HL-60/S4 (cell line): ENCODE data around the gene ZNF771.
"Not testable (repeated sequence)": the region's sequence is repeated elsewhere in the genome, so short reads cannot be mapped to it uniquely, and the experiment has no call there.

Experiments used
- in situ Hi-C: fragments of 300-500 bp; cut with MboI; formaldehyde crosslinking; loops from 2 replicates; pipeline ENCODE4 v1.14.3; 2022; ENCODE audit warnings: low sequenced_read_pairs

The ZNF771 gene

DNA sequence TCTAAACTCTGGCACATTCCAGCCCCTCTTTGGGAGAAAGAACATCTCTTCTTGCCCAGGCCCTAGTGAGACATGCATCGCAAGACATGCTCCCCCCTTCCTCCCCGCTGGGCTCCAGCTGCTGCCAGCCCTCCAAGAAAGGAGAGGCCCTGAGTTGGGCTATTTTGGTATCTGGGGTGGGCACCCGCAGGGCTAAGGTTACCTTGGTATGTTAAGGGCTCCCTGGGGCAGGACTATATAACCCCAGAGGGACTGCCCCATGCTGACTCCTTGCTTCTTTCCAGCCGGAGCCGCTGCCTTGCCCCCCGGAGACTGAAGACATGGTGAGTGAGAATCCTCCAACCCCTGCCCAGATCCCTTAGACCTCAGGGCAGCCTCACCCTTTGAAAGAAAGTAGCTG lies 32.9 kb upstream of the ZNF771 start, which contains the start of gene MYL11:
TSS of gene MYL11 (plus strand) at position 265 of the 400 bp plus-strand sequence. CDS start at position 321, 56 bp downstream.
- in situ Hi-C loops: no loop called here

DNA sequence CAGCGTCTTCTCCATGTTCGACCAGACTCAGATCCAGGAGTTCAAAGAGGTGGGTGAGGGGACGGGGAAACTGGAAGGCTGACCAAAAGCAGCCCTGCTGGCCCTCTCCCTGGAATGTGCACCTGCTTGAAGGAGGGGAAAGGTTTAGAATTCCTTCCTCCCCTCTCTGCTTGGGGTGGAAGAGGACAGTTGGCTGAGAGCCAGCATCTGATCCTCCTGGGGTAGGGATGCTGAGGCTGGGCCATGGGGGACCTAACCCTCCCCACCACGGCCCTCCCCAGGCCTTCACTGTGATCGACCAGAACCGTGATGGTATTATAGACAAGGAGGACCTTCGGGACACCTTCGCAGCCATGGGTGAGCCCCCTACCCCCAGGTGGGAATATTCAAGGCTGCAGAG lies 31.5 kb upstream of the ZNF771 start:
- in situ Hi-C loops: no loop called here

DNA sequence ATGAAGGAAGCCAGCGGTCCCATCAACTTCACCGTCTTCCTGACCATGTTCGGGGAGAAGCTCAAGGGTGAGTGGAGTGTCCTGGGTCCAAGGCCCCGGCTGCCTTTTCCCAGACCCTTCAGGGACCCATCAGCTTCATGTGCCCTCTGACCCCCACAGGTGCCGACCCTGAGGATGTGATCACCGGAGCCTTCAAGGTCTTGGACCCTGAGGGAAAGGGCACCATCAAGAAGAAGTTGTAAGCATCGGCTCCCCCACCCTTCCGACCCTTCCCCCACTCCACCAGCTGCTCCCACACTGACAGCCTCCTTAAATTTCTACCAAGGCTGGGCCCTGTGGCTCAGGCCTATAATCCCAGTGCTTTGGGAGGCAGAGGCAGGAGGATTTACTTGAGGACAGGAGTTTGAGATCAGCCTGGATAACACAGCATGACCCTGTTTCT lies 30.9 kb upstream of the ZNF771 start:
- in situ Hi-C loops: no loop called here

DNA sequence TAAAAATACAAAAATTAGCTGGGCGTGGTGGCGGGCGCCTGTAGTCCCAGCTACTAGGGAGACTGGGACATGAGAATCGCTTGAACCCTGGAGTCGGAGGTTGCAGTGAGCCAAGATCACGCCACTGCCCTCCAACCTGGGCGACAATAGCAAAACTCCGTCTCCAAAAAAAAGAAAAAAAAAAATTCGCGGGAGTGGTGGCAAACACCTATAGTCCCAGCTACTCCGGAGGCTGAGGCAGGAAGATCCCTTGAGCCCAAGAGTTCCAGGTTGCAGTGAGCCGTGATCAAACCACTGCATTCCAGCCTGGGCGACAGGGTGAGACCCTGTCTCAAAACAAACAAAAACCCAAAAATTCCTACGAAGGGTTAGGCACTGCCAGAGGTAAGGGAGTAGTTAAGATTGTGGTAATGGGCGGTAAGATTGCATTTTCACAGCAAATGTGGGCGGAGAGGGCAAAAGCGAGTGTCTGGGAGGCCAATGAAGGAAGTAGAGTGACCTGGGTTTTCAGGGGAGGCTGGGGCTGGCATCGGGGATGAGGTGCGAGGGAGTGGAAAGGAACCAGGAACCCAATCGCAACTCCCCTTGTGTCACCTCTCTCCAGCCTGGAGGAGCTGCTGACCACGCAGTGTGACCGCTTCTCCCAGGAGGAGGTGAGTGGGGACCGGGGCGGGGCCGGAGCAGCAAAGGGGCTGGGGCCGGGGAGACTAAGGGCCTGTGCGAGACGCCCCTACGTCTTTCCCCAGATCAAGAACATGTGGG lies 30.2 kb upstream of the ZNF771 start:
- in situ Hi-C loops: no loop called here

DNA sequence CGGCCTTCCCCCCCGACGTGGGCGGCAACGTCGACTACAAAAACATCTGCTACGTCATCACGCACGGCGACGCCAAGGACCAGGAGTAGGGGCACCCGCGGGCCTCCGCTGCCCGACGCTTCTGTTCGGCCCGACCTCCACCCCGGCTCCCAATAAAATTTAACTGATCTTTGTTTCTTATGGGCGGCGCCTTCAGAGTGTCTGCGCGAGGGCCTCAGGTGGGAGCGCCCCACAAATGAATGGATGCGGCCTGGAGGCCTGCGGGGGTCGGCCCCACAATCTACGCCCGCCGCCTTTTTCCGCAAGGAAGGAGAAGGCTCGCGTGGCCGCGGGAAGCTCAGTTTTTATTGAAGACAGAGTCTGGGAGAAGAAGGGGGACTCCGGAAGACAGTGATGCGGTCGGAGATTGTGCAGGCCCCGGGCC lies 29.6 kb upstream of the ZNF771 start:
- in situ Hi-C loops: no loop called here

DNA sequence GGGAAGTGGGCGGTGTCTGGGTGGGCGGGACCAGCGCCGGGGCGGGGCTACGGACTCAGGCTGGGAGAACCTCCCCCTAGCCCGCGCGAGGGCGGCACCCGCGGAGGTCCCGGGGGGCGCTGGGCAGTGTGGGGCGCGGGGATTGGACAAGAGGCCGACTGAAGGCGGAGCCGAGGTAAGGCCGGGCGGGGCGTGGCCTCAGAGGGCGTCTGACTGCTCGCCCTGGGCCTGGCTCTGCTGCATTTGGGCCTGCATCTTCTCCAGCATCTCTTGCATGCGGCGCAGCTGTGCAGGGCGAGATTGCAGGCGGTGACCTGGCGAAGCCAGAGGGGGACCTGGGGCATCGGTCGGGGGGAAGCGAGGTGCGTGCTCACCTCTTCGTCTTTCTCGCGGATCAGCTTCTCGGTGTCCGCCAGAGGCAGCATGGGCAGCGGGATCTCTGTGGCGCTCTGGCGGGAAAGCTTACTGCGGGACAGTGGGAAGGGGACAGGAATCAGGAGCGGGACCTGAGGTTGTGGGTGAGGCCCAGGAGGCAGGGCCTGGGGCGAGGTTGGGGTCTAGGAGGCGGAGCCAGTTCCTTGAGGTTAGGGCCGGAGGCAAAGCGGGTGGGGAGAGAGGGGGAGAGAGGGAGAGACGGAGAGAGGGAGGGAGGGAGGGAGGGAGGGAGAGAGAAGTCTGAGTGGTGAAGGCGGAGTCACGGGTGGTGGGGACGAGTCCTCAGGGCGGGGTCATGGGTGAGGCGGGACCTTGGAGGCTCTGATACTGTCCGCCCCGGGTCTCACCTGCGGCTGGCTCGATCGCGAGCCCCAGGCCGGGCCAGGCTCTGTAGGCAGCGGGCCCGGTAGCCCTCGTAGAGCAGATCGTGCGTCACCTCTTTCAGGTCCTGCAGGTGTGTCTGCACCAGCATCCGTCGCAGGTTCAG lies 28.9 kb upstream of the ZNF771 start:
- in situ Hi-C loops: no loop called here

DNA sequence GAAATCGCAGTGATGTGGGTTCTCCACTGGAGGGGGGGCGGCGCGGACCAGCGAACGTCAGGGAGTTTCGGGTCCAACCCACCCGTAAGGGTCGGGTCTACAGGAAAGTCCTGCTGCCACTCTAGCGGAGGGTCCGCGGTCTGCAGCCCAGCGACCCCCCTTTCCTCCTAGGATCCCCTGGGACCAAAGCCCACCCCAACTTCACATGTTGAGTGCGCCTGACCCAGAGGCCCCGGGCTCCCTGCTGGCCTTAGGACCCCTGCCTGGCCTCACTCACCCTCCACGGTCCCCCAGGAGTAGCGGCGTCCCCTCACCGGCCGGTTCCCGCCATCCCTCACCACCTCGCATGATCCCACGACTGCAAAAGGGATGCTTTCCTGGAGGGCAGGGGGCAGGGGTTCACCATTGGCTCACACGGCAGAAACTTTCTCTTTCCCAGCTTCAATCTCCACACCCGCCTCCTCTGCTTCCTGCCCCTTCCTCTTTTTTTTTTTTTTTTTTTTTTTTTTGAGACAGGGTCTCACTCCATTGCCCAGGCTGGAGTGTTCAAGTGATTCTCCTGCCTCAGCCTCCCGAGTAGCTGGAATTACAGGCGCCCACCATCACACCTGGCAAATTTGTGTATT lies 28.1 kb upstream of the ZNF771 start:
- in situ Hi-C loops: no loop called here

DNA sequence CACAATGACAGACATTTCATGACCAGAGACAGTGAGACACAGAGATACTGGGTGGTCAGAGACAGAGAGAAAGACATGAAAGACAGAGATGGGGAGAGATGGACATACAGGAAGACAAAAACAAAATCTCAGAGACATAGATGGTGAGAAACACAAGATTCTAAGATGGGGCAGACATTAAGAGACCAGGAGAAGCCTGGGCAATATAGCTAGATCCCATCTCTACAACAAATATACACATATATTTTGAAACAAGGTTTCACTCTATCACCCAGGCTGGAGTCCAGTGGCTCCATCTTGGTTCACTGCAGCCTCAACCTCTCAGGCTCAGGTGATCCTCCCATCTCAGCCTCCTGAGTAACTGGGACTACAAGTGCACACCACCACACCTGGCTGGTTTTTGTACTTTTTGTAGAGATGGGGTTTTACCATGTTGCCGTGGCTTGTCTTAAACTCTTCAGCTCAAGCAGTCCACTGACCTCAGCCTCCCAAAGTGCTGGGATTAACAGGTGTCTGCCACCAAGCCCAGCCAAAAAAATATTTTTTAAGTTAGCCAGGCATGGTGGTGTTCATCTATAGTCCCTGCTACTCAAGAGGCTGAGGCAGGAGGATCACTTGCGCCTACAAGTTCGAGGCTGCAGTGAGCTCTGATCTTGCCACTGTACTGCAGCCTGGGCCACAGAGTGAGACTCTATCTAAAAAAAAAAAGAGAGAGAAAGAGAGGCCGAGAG lies 27.2 kb upstream of the ZNF771 start:
- in situ Hi-C loops: no loop called here

DNA sequence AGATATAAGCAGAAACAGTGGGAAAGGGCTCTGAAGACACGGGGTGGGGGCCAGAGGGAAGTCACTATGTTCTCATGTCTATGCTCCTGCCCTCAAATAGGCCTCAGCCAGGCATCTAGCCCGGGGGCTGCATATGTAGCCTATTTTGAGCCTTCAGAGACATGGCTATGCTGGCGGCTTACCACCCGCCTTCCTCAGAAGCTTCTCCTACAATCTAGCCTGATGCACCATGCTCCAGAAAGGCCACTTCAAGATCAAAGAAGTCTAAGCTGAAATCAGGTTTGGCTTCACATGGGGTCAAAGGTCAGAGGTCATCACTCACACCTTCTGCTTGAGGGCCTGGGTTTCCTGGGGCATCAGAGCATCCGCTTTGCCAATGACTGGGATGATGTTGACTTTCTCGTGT lies 26.6 kb upstream of the ZNF771 start:
- in situ Hi-C loops: no loop called here

DNA sequence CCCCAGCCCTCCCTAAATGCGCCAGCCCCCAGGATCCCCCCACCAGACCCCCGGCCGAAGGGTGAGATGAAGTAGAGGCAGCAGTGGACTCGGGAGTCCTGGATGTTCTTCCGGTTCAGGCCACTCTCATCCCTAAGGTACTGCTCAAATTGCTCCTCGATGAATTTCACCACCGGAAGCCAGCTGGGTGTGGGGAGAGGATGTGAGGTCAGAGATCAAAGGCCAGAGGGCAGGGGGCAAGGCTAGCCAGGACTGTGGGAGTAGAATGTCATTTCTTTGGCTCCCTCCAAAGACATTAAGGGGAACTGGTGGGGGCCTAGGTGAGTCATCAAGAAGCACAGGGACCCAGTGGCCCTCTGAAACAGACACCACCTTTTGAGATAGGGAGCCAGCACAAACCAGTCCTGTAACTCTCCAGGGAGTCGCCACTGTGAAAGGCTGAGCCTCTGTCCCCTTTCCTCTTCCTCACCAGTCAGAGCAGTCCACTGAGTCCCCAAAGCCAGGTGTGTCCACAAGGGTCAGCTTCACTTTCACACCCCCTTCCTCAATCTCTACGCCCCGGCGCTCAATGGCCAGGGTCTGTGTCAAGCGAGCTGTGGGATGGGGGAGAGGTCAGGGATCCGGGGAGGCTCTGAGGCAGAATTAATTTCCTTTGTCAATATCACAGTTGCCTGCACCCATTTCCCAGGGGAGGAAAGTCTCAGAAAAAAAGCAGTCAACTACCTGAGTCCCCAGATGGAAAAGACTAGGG lies 25.9 kb upstream of the ZNF771 start:
- in situ Hi-C loops: no loop called here

DNA sequence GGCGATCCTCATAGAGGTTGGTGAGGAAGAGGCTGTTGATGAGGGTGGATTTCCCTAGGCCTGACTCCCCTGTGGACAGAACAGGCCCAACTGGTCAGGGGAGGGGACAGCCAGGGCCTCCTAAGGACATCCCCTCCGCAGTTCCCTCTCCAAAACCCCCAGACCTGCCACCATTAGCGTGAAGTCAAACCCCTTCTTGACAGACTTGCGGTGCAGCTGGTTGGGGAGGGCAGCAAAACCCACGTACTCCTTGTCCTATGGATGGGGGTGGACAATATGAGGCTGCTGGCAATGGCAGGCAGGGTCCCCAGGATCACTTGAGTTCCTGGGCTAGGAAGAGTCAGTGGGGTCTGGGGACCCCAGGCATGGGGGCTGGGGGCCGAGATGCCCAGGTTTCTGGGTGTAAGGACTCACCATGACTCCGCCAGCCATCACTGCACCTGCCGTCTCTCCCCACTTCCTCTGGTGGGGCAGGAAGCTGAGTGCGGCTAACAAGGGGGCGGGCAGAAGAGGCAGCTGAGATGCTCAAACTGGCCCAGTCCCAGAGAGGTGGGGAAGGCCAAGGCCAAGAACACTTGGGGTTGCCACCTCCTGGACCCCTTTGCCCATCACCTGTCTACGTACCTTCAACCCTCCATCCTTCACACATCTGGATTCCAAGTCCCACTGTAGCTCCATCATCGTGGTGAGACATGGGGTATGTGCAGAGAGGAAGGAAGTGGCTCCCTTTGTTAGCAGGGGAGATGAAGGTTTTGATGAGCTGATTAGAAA lies 25.1 kb upstream of the ZNF771 start, which contains the start of gene SEPTIN1:
TSS of gene SEPTIN1 (minus strand) at position 451 of the 771 bp plus-strand sequence. CDS start at position 432, 19 bp downstream.
- in situ Hi-C loops: no loop called here

DNA sequence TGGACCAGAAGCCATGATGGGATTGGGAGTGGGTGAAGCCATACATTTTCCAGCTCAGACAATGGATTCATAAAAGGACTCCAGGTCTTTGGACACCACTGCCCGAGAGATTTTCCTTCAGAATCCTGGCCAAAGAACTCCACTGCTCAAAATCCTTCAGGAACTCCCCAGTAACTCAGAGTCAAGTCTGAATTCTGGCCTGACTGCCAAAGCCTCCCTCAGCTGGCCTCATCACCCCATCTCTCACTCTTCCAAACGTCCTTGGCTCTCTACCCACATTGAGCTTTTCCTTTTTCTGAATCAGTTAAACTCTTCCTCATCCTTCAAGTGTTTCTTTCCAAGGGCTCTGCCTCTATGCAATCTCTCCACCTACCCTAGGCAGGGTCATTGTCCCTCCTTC lies 23.9 kb upstream of the ZNF771 start:
- in situ Hi-C loops: no loop called here

DNA sequence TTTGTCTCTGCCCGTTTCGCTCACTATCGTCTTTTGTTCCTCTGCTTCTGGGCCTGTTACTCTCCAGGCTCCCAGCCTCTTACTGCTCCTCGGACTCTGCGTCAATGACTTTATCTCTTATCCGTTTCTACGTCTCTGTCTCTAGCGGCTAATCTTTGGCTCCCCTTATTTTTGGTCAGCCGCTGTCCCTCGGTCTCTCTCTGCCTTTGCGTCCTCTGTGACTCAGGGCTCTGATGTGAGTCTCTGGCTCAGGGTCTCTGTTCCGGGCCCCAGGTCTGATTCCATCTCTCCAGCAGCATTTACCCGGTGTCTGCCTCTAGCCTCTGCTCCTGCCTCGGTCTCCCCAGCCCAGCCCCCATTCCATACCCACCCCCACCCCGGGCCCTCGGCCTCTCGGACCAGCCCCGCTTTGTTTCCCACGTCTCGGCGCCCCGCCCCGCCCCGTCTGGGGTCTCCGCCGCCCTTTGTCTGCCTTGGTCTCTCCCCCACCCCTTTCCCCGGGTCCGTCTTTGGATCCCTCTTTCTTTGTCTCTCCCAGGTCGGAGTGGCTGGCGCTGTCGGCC lies 12.7 kb upstream of the ZNF771 start:
- in situ Hi-C loops: no loop called here

DNA sequence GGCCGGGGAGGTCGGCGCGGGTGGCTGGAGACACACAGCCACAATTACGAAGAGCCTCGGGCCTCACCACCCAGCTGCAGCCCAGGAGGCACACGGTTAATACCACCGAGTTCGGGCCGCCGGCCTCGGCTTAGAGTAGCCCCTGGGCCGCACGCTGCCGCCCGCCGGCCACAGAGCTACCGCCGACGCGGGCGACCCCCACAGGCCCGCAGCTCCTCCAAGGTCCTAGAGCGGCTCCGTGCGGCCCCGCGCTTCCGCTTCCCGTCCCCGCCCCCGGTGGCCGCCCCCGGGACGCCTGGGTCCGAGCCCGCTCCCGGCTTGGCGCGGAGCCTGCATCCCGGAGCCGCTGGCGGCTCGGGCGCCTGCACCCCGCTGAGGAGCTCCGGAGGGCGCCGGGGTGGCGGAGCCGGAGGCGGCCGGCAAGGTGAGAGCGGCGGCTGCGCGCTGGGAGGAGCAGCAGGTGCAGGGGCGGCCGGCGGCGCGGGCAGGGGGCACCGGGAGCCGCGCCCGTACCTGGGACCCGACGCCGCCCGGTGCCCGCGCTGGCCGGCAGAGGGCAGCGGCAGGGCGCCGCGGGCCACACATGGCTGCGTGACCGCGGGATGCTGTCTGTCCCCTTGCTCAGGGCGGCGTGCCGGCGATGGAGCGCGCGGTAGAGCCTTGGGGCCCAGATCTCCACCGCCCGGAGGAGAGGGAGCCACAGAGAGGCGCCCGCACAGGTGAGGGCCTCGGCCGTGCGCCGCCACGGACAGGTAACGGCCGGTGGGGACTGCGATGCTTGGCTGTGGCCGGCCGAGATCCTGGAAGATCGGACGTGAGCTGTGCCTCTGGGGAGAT lies 12.0 kb upstream of the ZNF771 start, which contains the start of gene ZNF48:
TSS of gene ZNF48 (plus strand) at position 266 of the 837 bp plus-strand sequence. CDS start at position 641, 375 bp downstream.
- in situ Hi-C loops: no loop called here

DNA sequence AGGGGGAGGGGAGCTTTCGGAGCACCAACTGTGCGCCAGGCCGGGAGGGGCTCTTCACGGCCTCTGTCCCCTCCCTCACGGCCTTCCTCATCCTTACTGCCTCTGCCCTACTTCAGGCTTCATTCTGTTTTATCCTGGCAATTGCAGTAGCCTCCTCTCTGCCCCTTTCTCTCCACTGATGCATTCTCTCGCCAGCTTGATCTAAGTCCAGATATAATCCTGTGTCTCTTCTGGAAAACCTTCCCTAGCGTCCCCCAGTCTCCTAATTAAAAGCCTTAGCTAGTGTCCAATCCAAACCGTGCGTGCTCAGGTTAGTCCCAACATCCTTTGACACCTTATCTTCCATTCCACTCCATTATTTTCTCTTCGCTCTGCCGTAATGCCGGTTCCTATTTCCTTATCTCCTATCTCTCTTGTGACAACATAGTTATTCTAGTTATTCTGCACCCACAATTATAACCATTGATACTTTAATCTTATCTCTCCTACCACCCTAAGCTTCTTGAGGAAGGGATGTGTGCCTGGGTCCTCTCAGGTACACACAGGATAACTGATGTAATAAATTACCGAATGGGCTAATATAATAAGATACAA lies 11.3 kb upstream of the ZNF771 start:
- in situ Hi-C loops: no loop called here

DNA sequence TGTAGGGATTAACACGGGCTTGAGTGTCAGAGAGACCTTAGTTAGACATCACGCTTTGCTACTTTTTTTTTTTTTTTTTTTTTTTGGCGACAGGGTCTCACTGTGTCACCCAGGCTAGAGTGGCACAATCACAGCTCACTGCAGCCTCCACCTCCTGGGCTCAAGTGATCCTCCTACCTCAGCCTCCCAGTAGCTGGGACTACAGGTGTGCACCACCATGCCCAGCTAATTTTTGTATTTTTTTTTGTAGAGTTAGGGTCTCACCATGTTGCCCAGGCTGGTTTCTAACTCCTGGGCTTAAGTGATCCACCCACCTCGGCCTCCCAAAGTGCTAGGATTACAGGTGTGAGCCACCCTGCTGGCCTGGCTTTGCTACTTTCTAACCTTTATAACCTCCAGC lies 10.8 kb upstream of the ZNF771 start:
- in situ Hi-C loops: not testable (repeated sequence)

DNA sequence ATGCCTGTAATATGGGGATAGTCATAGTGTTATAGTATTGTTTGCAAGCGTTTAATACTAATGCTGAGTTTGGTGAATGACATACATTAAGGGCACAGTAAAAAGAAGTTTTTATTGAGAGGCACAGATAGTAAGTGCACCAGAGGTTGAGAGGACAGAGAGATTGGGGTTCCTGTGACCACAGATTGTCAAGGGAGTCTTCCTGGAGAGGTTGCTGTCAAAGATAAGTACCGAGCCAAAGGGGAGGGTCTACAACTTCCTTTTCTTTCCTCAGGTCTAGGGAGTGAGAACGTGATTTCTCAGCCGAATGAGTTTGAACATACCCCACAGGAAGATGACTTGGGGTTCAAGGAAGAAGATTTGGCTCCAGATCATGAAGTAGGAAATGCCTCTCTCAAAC lies 10.3 kb upstream of the ZNF771 start:
- in situ Hi-C loops: no loop called here
